Omental fat pad (tissue), 4 donors: ENCODE data around the gene CLDN12. TPM values are rescaled to one million over a fixed set of nuclear protein-coding genes. Genes with fewer than 3 reads are reported as not detected.

ENCODE experiments used
- ATAC-seq: fragments of 150-250 bp; one replicate; pipeline ENCODE4 v1.9.1; 2016; ENCODE audit warnings: mild to moderate bottlenecking, moderate library complexity; ENCODE audit not compliant: low FRiP score
- DNase-seq: peaks from one replicate; pipeline ENCODE4 v3.0.0-alpha.2; 2019; ENCODE audit warnings: low spot score
- total RNA-seq, 4 donors: library from RNA; depleted of rRNA; stranded (reverse); fragments of >200 nt; gene quantifications; one replicate each; pipeline ENCODE4 v1.1.0, GENCODE V29; 2016
- TF ChIP-seq, protein P1 (sequence below), 3 donors: fragments of 450-650 bp; IDR thresholded peaks; one replicate each; pipeline ENCODE4 v1.5.1; 2016 to 2017; ENCODE audit warnings: antibody characterized with exemption in 3 of 3, mild to moderate bottlenecking in 3 of 3, moderate library complexity in 2 of 3

The CLDN12 gene
- 10 to 100 TPM; 12.6 to 21.9 (median 16.8) TPM for total RNA-seq

DNA sequence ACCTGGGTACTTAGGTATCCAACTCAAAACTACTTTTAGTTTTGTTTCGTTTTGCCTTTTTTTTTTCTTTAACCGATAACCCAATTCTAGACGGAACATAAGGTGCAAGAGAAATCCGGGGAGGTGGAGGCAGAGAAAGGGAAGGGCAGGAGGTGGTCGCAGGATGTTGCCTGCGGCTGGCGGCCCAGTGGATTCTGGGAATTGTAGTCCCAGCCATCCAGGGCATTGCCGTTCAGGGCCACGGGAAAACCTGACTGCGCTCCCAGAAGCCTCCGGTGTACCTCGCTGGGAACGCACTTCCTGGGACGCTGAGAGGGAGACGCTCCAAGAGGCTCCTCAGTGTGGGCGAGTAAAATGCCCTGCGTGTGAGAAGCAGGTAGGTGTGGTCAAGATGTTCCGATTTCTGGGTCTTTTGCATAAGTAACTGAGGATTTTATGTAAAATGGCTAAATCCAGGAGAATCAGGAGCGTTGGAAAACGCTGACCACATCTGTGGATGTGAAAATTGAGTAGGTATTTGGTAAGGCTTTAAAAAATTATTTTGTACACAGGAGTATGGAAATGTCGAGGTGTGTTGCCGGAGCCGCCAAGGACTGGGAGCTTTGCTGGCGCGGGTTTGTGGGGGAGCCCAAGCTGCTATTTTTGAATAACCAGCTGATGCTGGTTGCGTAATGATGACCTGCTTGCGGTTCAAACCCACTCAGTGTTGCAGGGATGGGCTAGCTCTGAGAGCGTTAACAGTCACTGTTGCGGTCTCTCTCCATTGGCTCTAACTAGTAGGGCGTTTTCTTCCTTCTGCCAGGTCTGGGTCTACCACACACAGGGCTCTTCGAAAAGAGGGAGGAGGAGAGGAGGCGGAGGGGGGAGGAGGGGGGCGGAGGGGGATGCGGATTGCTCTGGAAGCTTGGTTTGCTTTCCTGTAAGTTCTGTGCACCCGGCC lies at the start of gene CLDN12:
CLDN12 (plus strand) TSS at position 288 of the 940 bp plus-strand sequence. CDS start 9,216 bp downstream, outside the sequence.
- TF ChIP-seq, protein P1, sequence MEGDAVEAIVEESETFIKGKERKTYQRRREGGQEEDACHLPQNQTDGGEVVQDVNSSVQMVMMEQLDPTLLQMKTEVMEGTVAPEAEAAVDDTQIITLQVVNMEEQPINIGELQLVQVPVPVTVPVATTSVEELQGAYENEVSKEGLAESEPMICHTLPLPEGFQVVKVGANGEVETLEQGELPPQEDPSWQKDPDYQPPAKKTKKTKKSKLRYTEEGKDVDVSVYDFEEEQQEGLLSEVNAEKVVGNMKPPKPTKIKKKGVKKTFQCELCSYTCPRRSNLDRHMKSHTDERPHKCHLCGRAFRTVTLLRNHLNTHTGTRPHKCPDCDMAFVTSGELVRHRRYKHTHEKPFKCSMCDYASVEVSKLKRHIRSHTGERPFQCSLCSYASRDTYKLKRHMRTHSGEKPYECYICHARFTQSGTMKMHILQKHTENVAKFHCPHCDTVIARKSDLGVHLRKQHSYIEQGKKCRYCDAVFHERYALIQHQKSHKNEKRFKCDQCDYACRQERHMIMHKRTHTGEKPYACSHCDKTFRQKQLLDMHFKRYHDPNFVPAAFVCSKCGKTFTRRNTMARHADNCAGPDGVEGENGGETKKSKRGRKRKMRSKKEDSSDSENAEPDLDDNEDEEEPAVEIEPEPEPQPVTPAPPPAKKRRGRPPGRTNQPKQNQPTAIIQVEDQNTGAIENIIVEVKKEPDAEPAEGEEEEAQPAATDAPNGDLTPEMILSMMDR (IDR thresholded peaks at IDR 0.05) = no peak
- DNase-seq (peak; percentile 54), ATAC-seq (peak; percentile 99)

DNA sequence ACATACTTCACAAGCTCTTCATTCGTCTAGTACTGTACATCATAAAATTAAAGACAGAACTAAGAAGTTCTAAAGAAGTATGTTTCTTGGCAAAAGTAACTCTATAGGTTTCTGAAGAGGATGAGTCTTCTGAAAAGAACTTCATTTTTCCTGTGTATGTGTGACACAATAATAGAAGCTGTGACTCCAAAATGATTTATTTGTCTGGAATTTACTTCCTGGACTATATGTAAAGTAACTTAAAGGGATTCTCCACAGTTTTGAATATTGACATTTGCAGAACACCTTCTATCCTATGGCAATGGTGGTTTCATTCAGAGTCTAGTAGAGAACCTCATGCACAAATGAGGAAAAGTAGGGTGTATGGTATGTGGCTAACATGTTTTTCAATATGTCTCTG lies 19.8 kb upstream of the CLDN12 start:
- TF ChIP-seq, protein P1 (IDR thresholded peaks at IDR 0.05) = no peak
- DNase-seq = no peak
- ATAC-seq = no peak

DNA sequence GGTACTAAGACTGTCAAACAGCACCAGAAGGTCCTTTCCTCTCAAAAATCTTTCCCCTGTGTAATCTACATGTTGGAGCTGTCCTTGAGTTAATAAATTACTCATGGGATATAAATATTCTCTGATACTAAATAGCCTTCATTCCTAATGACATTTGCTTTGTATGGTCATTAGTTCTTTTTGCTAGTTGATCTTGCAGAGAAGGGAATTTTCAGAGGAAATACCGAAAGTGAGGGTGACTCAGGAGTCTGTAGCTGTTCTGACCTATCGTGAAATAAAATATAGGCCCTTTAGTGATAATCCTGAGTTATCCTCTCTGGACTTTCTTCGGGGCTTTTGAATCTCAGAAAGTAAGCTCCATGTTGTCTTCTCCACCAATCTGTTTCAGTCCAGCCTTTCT lies 19.4 kb upstream of the CLDN12 start:
- no peak for DNase-seq
- TF ChIP-seq, protein P1 (IDR thresholded peaks at IDR 0.05) = no peak
- no peak for ATAC-seq

DNA sequence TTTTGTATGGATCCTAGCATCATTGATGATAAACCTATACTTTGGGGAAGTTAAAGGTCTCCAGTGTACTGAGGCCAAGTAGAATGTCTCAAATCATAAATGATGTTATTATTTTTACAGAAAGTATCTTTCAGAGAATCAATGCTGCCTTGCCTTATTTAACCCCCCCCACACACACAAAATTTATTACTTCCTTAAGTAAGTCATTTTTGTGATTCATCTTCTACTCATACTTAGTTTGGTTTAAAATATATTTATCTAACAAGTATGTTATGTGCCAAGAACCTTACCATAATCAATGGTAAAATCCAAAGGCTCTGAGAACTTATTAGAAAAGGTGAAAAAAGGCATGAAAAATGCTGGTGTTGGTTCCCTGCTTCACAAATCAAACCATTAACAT lies 18.8 kb upstream of the CLDN12 start:
- ATAC-seq (no peak), DNase-seq (no peak)
- TF ChIP-seq, protein P1 (IDR thresholded peaks at IDR 0.05) = no peak

DNA sequence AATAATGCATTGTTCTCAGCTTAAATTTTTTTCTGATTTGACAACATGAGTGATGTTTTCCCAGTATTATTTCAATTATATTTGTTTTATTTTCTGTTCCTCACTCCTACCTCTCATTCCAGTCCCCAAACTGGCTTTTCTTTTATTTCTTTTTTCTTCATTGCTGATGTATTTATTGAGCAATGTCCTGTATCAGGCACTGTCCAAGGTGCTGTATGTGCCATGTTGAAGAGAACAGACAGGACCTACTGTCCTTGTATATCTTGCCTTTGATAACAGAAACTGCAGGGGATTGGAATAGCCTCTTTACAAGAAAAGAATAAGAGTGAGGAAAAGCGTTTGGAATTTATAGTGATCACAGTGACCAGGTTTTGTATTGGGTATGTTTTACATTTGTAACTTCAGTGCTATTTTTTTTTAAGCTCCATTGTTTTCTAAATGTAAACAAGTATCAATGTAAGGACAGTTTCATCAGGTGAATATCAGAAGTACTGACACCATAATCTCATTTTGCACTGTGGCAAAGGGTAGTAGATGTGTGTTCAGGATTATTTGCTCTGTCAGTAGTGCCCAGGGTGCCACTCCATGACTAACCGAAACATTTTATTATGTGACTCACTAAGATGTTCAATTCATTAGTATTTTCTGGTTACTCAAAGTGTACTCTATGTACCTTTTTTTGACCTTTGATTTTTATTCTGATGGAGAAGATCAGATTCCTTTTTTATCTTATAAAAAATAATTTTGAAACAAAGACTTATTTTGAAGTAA lies 15.6 kb upstream of the CLDN12 start:
- TF ChIP-seq, protein P1 (IDR thresholded peaks at IDR 0.05) = no peak

DNA sequence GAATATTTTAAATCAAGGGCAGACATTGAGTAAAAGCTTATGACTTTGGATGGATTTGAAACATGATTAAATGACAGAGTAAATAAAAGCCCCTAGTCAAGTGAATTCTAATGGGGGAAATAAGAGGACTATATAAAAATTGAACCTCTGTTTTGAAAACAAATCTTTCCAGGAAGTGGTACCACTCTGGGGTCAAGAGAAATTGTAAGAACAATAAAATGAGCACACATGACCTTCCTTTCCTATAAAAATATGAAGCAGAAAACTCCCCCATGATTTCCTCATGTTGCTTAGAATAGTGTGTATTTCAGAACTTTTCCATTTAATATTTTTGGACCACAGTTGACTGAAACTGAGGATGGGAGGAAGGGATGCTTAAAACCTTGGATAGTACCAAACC lies 12.3 kb upstream of the CLDN12 start:
- TF ChIP-seq, protein P1 (IDR thresholded peaks at IDR 0.05) = no peak
- no peak for ATAC-seq
- no peak for DNase-seq

More for the DNA sequence above, 15.6 kb upstream of the CLDN12 start:
- DNase-seq (no peak), ATAC-seq (no peak)
